Prostate gland (tissue), 2 donors: ENCODE results near the gene SCTR.

Experiments used
- POLR2A ChIP-seq: fragments of 450-650 bp; IDR thresholded peaks from one replicate; pipeline ENCODE4 v1.6.1; 2016; ENCODE audit warnings: antibody characterized with exemption, mild to moderate bottlenecking
- POLR2AphosphoS5 ChIP-seq: sonication (generic); formaldehyde crosslinking; IDR thresholded peaks from one replicate; pipeline ENCODE4 v1.6.1; 2017; ENCODE audit warnings: antibody characterized with exemption
- TF ChIP-seq, protein P1 (sequence below), 4 experiments: fragments of 200-600 bp in 2 of 4; fragments of 450-650 bp in 2 of 4; sonication (generic) in 2 of 4; IDR thresholded peaks; 1 replicate in 3 of 4; 2 replicates in 1 of 4; pipeline ENCODE4 v1.5.1; 2016 to 2019; ENCODE audit warnings: antibody characterized with exemption in 4 of 4, mild to moderate bottlenecking in 2 of 4, moderate library complexity in 2 of 4

DNA sequence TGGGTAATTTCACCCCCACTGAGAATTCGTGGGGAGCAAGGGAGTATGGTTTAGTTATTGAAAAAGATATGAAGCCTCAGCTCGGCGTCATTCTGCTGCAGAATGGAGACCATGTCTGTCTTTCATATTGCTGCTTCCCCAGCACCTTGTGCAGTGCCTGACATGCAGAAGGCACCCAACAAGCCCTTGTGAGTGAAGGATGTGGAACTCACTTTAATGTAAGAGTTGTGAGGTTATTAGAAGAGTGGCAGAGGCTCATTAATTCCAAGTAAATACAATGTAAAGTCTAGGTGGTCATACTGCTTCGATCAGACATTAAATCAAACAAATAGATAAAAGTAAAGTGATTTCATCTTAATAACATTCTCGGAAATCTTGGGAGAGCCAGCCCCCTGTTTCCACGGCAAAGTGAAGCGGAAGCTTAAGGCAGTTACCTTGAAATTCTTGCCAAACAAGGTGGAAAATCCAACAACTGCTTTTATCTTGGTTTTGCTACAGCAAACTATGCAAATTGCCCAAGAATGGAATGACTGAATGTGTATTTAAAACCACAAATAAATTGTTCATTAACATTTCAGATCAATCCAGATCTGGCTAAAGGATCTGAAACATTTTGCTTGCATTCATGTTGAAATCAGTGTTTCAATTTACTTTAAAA is 29.5 kb upstream of the SCTR start:
- TF ChIP-seq, protein P1, sequence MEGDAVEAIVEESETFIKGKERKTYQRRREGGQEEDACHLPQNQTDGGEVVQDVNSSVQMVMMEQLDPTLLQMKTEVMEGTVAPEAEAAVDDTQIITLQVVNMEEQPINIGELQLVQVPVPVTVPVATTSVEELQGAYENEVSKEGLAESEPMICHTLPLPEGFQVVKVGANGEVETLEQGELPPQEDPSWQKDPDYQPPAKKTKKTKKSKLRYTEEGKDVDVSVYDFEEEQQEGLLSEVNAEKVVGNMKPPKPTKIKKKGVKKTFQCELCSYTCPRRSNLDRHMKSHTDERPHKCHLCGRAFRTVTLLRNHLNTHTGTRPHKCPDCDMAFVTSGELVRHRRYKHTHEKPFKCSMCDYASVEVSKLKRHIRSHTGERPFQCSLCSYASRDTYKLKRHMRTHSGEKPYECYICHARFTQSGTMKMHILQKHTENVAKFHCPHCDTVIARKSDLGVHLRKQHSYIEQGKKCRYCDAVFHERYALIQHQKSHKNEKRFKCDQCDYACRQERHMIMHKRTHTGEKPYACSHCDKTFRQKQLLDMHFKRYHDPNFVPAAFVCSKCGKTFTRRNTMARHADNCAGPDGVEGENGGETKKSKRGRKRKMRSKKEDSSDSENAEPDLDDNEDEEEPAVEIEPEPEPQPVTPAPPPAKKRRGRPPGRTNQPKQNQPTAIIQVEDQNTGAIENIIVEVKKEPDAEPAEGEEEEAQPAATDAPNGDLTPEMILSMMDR (IDR thresholded peaks at IDR 0.05) = no peak
- TF ChIP-seq POLR2A = no peak
- no peak for TF ChIP-seq POLR2AphosphoS5
